IPS-11a (cell line): ENCODE results near the gene DST.
"Not testable (repeated sequence)": the region's sequence is repeated elsewhere in the genome, so short reads cannot be mapped to it uniquely, and the experiment has no call there.

Experiments
- H3K4me3 ChIP-seq: one replicate; pipeline ENCODE4 v1.5.1; 2013; ENCODE audit warnings: low read depth, low read length, control low read depth

The DST gene

DNA sequence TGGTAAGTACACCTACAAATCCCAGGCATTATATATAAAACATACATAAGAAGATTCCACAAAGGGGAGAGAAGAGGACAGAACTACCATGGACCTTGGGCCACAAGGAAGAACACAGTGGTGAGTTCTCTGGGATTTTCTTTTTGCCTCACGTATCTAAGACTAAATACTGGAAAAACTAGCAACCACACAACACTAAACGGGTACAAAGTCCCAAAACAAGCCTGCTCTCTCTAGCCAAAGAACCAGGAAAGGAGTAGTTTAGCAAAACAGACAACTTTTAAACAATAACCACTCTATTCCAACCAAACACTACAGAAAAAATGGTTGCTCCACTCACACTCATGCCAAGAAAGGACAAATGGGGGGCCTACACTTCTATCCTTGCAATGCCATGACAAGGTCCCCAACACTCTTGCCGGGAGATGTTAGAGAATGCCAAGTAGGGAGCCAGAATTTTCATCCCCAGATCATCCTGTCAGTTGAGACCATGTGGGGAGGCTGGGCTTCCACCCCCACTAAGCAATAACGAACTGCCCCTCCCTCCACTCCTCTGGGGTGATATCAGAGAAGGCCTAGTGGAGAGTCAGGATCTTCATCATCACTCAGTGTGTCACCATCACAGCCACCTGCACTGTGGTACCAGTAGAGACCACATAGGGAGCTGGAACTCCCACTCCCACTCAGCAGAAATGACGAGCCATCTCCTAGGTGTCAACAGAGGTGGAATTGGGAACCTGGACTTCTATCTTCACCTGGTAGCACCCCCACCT lies 123.5 kb downstream of the DST start:
- H3K4me3 ChIP-seq, result no peak overlapping the region

DNA sequence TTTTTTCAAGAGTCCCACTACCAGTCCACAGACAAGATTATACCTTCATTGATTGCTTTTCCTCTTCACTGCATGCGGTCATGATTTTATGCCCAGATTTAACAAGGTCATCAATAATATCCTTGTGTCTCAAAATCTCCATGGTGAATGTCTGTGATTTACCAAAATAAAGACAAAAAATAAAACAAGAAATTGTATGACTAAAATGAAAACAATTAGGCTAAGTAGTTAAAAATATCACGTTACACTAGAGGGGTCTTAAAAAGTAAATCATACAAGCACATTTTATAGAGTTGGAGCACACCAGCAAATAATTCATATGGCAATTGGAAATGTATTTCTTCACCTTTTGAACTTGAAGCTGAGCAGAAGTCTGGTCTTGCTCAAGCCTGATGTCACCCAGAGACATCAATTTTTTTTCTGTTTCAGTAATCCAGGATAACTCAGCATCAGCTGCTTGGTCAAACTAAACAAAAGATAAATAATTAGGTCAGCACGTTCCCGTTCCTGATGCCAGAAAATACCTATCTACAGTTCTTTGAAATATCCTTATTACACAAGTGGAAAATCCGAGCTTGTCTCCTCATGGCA lies 125.4 kb downstream of the DST start:
- no peak overlapping the region for H3K4me3 ChIP-seq

DNA sequence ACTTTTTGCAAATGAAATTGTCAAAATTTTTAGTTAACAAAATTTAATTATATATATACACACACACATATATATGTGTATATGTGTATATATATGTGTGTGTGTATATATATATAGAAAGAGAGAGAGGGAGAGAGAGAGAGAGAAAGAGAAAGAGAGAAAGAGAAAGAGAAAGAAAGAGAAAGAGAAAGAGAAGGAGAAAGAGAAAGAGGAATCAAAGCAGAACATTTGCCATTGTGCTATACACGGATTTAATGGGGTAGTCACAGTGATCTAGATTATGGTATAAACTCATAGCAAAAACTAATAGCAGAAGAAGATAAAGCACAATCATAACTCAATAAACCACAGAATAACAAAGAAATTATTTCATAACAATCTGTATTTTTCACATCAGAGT lies 126.7 kb downstream of the DST start:
- no peak overlapping the region for H3K4me3 ChIP-seq

DNA sequence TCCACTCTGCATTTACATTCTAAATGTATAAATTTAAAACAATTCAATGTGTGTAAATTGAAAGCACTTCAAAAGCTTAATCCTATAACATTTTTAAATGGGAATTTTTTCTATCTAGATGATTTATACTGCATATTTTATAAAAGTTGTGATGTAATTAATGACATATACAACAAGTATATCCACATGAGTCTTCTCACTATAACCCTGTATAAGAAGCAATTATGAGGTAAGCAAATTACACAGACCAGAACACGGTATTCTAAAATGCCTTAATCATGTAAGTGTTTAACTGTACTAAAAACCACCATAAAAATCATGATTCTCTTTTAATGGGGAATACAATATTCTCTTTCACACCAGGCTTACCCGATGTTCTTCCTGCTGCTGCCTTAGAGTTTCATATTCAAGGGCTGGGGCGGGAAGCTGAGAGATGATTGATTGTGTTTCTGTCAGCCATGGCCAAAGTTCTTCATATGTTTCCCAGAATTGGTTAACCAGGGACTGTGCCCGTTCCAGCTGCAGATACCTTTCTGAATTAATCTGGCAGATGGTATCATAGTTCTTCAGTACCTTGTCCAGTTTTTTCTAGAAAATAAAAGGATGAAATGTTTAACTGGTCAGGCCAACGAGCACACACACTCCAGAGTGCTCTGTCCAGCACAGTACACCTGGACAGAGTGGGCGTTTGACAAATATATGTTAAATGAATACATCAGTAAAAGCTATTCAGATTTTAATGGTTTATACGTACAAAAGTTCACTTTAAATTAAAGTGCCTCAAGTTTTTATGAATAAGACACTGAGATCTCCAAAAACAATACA lies 127.4 kb downstream of the DST start:
- H3K4me3 ChIP-seq, result no peak overlapping the region

DNA sequence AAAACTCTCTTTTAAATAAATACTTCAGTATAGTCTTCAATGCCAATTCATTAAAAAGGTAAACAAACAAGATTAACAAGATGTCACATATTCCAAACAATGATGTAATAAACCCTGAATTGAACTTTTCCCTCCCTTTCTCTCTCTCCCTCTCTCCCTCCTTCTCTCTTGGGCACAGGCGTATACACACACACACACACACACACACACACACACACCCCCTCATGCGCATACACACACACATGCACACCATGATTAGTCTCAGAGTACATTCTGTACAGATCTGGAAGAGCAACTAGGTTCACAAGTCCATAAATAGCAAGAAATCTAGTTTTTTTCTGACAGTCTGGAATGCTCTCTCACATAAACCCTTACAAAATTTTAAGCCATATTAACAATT lies 128.3 kb downstream of the DST start:
- no peak overlapping the region for H3K4me3 ChIP-seq

DNA sequence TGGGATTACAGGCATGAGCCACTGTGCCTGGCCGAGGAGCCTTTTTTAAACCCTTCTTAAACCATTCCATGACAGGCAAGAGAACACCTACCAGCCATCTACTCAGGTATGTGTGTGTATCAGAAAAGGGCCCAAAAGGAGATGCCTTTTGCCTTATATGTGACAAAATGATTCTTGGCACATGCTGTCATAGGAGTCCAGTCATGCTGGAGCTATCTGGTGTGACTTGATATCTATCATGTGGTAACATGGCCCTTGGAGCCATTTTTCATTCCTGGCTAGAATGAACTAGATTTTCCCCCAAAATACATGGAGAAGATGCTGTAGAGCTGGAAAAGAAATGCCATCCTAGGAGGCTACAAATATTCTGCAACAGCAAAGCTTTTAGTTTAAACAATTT lies 129.1 kb downstream of the DST start:
- H3K4me3 ChIP-seq, result no peak overlapping the region

DNA sequence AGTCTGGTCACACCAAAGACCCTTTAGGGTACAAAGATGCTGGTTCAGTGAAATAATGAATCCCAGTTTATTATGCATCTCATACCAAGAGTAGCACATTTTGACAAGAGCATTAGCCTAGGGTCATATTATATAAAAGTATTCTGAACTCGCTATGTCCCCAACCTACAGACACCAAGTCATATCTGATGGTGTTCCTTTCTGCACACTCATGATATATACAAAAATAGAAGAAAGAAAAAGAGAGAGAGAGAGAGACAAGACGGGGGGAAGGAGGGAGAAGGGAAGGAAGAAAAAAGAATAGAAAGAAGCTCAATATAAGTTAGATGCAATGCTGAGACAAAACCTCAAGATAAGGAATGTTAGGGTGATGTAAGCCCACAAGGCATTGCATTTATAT lies 131.1 kb downstream of the DST start:
- H3K4me3 ChIP-seq, result no peak overlapping the region

DNA sequence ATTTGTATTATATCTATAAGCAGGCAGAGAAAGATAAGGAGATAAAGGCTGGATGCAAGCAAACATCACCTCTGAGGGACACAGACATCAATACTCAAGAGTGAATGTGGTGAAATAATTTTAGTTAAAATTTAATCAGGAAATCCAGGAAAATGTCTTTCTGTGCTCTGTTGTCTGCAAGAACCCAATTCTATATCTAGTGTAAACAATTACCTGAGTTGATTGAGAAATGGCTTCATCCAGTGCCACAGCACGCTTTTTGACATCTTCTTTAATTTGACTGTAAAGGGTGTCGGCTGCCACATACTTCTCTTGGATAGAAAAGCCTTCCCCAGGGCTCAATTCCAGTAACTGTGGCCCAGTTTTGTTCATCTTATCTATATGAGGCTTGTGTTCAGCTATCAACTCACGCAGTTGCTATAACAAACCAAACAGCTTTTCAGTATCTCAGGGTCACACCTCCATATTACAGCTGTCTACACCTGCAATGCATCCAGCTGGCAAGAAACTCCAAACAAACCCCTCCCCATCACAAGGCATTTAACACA lies 131.6 kb downstream of the DST start:
- H3K4me3 ChIP-seq, result no peak overlapping the region

DNA sequence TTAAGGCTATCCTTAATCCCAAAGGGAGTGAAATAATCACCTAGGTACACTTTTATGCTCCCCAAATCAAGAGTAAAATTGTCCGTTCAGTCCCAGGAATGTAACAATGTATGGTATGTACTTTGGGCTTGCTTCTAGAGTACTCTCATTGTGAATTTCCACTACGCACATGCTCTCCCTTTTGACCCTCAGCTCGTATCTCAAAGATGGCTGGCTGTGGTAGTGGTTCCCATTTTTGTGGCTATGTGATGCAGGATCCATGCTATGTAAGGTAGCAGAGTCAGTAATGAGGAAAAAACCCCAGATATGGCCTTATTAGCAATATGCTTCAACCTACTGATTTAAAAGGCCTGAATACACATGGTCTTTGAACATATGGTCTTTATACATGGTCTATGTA lies 133.7 kb downstream of the DST start:
- H3K4me3 ChIP-seq, result no peak overlapping the region

DNA sequence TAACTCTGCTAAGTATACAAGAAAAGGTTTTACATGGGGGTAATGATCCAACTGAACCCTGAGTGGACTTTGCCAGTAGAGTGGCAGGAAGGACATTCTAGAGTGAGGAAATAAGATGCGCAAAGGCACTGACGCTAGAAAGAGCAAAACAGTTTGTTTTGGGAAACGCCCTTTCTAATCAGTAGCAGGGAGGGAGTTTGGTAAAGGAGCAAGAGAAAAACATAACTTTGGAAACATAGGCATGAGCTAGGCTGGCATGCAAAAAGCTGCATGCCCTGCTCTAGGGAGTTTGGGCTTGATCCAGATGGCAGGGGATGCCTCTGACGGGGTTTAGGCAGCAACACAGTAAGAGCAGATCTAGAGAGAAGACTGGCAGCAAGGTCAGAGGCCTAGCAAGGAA lies 135.2 kb downstream of the DST start:
- no peak overlapping the region for H3K4me3 ChIP-seq

DNA sequence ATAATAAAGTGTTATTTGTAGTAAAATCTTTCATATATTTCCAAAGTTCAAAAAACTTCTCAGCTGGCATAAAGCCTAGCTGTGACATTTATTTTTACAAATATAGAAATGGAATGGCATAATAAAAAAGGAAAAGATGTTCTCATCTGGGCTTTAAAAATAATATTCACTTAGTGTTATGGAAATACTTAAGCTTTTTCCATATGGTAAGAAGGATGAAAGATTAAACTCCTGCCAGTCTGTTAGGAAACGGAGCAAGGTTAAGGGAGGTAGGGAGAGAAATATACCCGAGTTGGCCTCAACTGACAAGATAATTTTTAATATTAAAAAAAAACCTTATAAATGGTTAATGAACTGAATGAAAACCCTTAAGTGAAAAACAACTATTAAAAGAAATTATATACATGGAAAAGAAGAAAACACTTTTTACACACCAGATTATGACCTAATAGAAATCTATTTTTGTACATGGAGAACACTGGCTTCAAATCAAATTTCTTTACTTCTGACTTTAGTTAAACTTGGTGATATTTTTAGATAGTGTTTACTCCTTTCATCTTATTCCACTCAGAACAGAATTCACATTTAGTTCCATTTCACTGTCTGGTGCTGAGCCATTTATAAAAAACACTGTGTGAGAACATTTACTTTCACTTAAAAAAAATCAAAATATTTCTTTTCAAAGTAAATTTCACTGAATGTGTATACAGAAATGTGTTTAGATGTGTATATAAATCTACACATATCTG lies 137.0 kb downstream of the DST start:
- H3K4me3 ChIP-seq, result no peak overlapping the region

DNA sequence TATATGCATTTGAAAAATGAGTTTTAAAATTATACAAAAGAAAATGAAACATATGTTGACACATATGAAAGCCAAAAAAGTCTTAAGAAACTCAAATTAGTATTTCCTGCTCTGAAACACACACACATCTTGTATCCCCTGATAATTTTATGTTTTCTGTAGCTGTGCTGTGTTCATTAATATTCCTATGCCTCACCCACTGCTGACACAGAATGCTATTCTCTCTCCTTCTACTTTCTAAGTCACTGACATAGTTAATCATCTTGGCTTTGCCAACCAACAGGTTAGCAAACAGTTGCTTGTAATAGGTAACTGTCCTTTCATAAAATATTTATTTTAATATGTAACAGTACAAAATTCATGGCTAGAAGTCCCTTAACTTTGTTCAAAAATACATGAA lies 140.7 kb downstream of the DST start:
- H3K4me3 ChIP-seq, result no peak overlapping the region

DNA sequence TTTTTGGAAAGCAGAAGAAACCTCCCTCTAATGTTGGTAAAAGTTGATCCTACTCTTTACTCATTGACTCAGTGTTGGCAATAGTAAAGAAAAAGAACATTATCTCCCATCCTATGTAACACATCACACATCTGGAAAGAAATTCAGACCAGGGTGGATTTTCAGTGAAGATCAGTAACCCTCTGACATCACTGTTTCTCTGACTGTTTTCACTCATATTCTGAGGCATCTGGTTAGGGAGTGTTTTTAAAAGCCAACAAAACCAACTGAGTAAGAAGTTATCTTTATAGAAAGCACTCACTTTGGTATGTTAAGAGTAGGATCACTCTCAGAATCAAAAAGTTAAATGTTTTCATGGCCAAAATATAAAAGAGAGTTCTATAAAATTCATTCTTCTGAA lies 143.6 kb downstream of the DST start:
- H3K4me3 ChIP-seq, result no peak overlapping the region

DNA sequence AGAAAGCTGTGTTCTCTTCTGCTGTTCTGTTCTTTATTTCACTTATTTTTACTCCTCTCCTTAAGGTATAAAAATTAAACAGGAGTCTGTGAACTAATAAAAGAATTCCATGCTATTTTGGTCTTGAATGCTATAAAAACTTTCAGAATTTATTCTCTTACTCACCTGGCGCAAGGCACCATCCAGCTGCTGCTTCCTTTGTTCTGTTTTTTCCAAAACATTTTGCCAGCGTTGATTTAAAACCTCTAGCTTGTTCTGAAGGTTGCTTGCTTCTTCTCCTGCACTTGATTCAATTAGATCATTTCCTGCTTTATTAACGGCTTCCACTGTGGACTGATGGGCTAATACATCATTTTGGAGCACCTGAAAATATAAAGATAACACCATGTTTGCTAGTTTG lies 145.0 kb downstream of the DST start:
- no peak overlapping the region for H3K4me3 ChIP-seq

DNA sequence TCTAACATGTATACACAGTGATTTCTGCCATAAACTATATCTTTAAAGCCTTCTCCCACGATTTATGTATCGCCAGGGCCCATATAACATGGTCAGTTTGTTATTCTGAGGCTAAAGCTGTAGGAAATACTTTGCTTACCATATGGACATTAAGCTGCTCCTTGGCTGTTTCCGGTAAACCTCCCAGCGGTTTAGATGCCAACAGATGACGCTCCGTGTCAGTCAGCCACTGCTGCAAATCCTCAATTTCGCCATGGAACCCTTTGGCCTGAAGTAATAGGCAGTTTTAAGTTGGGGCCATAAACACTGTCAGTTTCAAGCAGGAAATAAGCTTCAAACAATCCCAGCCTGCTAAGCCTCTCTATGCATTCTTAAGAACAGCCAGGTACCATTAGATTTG lies 145.4 kb downstream of the DST start:
- no peak overlapping the region for H3K4me3 ChIP-seq

DNA sequence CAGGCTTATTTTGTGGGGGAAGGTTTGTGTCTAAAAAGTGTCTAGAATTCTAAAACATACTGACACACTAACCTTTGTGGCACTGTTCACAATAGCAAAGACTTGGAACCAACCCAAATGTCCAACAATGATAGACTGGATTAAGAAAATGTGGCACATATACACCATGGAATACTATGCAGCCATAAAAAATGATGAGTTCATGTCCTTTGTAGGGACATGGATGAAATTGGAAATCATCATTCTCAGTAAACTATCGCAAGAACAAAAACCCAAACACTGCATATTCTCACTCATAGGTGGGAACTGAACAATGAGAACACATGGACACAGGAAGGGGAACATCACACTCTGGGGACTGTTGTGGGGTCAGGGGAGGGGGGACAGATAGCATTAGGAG lies 146.0 kb downstream of the DST start:
- not testable (repeated sequence) for H3K4me3 ChIP-seq

DNA sequence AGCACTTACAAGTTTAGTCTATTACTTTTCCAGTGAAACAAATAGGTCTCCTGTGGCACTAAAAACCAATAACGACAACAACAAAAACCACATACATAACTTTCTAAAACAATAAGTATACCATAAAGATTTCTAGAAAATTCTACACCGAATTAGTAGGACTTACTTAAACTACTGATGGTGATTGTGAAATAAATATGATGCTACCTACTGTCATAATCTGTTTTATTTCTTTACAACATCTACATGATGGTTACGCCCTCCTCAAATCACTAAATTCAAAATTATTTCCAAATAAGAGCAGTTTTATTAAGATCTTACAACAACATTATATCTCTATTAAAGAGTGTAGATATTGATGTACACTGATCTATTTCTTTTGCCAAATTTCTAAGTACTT lies 147.0 kb downstream of the DST start:
- H3K4me3 ChIP-seq, result no peak overlapping the region

DNA sequence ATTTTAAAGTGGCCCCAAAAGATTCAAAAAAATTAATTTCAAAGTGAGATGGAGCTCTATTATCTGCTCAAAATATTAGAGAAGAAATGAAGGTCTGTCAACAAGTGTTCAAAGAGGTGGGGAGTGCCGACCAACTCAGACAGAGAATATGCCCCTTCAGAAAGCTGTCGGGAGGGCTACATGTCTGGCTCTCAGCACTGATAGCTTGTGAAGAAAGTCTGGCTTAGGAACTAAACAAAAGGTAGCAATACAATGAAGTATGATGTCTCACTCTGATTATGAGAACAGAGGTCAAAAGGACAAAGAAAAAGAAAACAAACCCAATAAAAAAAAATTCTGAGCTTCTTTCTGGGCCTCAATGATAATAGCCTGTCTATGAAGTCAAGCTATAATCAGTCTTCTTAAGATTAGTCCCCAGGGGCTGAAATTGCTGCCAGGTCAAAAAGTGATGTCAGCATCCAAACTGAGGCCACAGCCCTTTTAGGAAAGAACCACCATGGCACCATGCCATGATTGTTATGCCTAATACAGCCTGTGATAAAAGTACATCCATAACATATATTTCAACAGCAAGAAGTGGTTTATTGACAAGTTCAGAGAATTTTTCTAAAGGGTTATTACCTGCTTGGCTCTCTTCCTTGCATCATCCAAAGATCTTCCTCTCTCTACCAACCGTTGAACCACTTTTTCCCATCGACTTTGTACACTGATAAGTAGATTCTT lies 150.9 kb downstream of the DST start:
- H3K4me3 ChIP-seq, result no peak overlapping the region

DNA sequence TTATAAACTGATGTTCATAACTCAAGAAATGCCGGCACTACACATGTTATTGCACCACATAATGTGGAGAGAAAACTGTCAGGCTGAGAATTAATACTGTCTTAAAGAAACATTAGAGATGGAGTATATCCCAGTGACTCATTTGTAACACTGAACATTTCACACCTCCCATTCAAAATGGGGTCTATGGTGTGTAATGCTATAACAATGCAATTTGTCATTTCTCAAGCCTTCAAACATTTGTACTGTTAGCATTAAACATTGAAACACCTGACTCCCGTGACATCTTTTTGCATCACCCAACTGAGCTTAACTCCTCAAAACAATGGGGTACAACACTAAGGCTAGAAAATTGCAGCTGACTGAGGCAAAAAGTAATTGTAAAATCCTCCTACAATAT lies 151.7 kb downstream of the DST start:
- H3K4me3 ChIP-seq, result no peak overlapping the region

DNA sequence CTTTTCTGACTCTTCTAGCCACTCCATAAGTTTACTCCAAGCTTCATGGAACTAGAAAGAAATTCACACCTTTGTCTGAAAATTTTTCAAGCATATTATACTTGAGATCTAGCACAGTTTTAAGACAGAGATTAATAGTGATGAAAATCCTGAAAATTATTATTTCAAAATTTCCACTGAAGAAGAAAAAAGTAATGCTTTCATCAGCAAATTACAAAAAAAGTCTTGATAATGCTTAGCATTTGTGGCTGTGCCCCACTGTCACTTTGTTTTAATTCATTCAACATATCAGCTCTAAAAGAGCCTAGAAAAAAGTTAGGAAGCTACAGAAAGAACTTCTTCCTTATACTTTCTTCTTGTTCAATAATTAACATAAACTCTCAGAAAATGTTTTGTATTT lies 153.1 kb downstream of the DST start:
- no peak overlapping the region for H3K4me3 ChIP-seq

DNA sequence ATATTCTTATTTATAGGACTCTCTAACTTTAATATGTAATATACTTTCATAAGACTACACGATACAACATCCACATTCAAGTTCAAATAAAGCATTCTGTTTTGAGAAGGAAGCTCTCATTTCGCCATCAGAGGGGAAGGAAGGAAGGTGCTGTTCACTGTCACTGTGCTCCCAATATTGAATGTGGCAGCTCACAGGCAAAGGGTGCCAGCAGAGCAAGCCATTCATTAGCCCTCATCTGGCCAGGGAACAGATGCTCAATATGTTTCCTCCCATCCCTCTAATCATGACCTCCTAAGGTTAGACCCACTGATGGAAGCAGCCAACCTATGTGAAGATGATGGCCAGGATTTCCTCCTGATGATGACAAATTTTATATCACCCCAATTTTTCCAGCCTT lies 154.4 kb downstream of the DST start:
- H3K4me3 ChIP-seq, result no peak overlapping the region
